Fibroblast of mammary gland (primary cell): ENCODE measurements around the gene SPDYE3.
"Not testable (repeated sequence)": the region's sequence is repeated elsewhere in the genome, so short reads cannot be mapped to it uniquely, and the experiment has no call there.

Source experiments
- DNase-seq: peaks from one replicate; pipeline ENCODE4 v3.0.0-alpha.2; 2010; ENCODE audit warnings: low read depth
- H3K4me3 ChIP-seq: 2 replicates; pipeline ENCODE4 v1.5.1; 2011; ENCODE audit warnings: low read depth, mild to moderate bottlenecking, low read length, moderate library complexity; ENCODE audit not compliant: control insufficient read depth
- CTCF ChIP-seq: conservative IDR thresholded peaks from 2 replicates; pipeline ENCODE4 v1.5.1; 2011; ENCODE audit warnings: low read depth, low read length, inconsistent platforms; ENCODE audit not compliant: control insufficient read depth, insufficient read depth

SPDYE3 gene

GRCh38 chr7:100348805-100349204 is 41.3 kb downstream of the SPDYE3 start:
- TF ChIP-seq CTCF = no peak
- no peak for DNase-seq
- H3K4me3 ChIP-seq = no peak overlapping the region

GRCh38 chr7:100349757-100350156 is 42.3 kb downstream of the SPDYE3 start:
- no peak for TF ChIP-seq CTCF
- no peak overlapping the region for H3K4me3 ChIP-seq
- DNase-seq = no peak

GRCh38 chr7:100351657-100352058 is 44.2 kb downstream of the SPDYE3 start:
- TF ChIP-seq CTCF = no peak
- no peak overlapping the region for H3K4me3 ChIP-seq
- DNase-seq = no peak

GRCh38 chr7:100352230-100352781 is 44.8 kb downstream of the SPDYE3 start:
- not testable (repeated sequence) for H3K4me3 ChIP-seq, DNase-seq

- no peak for TF ChIP-seq CTCF
- DNase-seq = no peak
- H3K4me3 ChIP-seq = no peak overlapping the region
Observed at GRCh38 chr7:100352984-100353684, 45.6 kb downstream of the SPDYE3 start.

GRCh38 chr7:100353685-100354330 is 46.3 kb downstream of the SPDYE3 start:
- DNase-seq = no peak
- no peak for TF ChIP-seq CTCF
- no peak overlapping the region for H3K4me3 ChIP-seq

GRCh38 chr7:100356416-100357068 is 49.0 kb downstream of the SPDYE3 start:
- no peak for DNase-seq
- TF ChIP-seq CTCF = no peak
- no peak overlapping the region for H3K4me3 ChIP-seq
